OCI-LY7 (cell line): Measurements from ENCODE around the gene KCNH1.

Experiments
- EZH2phosphoT487 ChIP-seq: fragments of 200-600 bp; sonication (generic); IDR thresholded peaks from 2 replicates; pipeline ENCODE4 v1.6.1; 2018; ENCODE audit warnings: low read depth, borderline replicate concordance, mild to moderate bottlenecking, mixed run types, antibody characterized with exemption, low read length, moderate library complexity, mixed read lengths
- TF ChIP-seq, protein P1 (sequence below): fragments of 200-600 bp; sonication (generic); conservative IDR thresholded peaks from 2 replicates; pipeline ENCODE4 v1.5.1; 2014; ENCODE audit warnings: mild to moderate bottlenecking, antibody characterized with exemption, low read length, moderate library complexity, mixed read lengths

- TF ChIP-seq, protein P1, sequence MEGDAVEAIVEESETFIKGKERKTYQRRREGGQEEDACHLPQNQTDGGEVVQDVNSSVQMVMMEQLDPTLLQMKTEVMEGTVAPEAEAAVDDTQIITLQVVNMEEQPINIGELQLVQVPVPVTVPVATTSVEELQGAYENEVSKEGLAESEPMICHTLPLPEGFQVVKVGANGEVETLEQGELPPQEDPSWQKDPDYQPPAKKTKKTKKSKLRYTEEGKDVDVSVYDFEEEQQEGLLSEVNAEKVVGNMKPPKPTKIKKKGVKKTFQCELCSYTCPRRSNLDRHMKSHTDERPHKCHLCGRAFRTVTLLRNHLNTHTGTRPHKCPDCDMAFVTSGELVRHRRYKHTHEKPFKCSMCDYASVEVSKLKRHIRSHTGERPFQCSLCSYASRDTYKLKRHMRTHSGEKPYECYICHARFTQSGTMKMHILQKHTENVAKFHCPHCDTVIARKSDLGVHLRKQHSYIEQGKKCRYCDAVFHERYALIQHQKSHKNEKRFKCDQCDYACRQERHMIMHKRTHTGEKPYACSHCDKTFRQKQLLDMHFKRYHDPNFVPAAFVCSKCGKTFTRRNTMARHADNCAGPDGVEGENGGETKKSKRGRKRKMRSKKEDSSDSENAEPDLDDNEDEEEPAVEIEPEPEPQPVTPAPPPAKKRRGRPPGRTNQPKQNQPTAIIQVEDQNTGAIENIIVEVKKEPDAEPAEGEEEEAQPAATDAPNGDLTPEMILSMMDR = no peak
- no peak for TF ChIP-seq EZH2phosphoT487
Observed at GRCh38 chr1:210698661-210699060, 435.3 kb downstream of the KCNH1 start.
